H1 (cell line): ENCODE results near the gene KCNH1. TPM values are rescaled to one million over a fixed set of nuclear protein-coding genes. Genes with fewer than 3 reads are reported as not detected.

ENCODE experiments used
- CBX5 ChIP-seq: fragments of 300-800, 300-1000 bp; sonication (generic); IDR thresholded peaks from 2 replicates; pipeline ENCODE4 v1.7.1; 2016; ENCODE audit warnings: antibody characterized with exemption, low read length, low read depth
- CBX8 ChIP-seq: fragments of 300-800, 300-1000 bp; sonication (generic); IDR thresholded peaks from 2 replicates; pipeline ENCODE4 v1.7.1; 2016; ENCODE audit warnings: low read depth, low read length, borderline replicate concordance
- FOSL1 ChIP-seq: IDR thresholded peaks from 2 replicates; pipeline ENCODE4 v1.6.1; 2011; ENCODE audit warnings: mild to moderate bottlenecking, low read depth, low read length, moderate library complexity; ENCODE audit not compliant: insufficient read depth
- GABPA ChIP-seq: IDR thresholded peaks from 2 replicates; pipeline ENCODE4 v1.6.1; 2011; ENCODE audit warnings: mild to moderate bottlenecking, low read length, moderate library complexity, borderline replicate concordance; ENCODE audit not compliant: insufficient read depth
- RFX5 ChIP-seq: IDR thresholded peaks from 2 replicates; pipeline ENCODE4 v1.6.1; 2011; ENCODE audit warnings: low read depth, low read length, improper control_type of control experiment, borderline replicate concordance
- SAP30 ChIP-seq: fragments of 300-600 bp; sonication (generic); IDR thresholded peaks from 2 replicates; pipeline ENCODE4 v1.7.1; 2012; ENCODE audit warnings: low read length, moderate library complexity, mild to moderate bottlenecking, inconsistent platforms; ENCODE audit not compliant: insufficient read depth, insufficient replicate concordance
- SP4 ChIP-seq: IDR thresholded peaks from 2 replicates; pipeline ENCODE4 v1.6.1; 2012; ENCODE audit warnings: low read length, inconsistent platforms
- polyA plus RNA-seq, 7 experiments: library from polyadenylated mRNA; depleted of rRNA in 3 of 7; stranded (reverse) in 5 of 7; unstranded in 2 of 7; fragments of >200 nt in 5 of 7; fragments of 200-250 nt in 2 of 7; gene quantifications; 1 replicate in 5 of 7; 2 replicates in 1 of 7; 4 replicates in 1 of 7; pipeline versions ENCODE4 v1.2.1 to v1.2.3, GENCODE V29; 2011 to 2013; ENCODE audit warnings: missing spikeins in 2 of 7, mixed read lengths in 2 of 7
- total RNA-seq: library from RNA; stranded (reverse); fragmentation: NEBNext Ultra II Directional; extraction: Animal tissue kit (Norgen Biotek cat#: 25700); gene quantifications from 2 replicates; pipeline ENCODE4 v1.2.1, GENCODE V29; 2021

The KCNH1 gene
- total and polyA plus RNA-seq, 2 of the 8 experiments (the other 6 are each of a cell fraction or from before 2014, with no cell fraction given): 0.27 to 0.34 TPM

DNA sequence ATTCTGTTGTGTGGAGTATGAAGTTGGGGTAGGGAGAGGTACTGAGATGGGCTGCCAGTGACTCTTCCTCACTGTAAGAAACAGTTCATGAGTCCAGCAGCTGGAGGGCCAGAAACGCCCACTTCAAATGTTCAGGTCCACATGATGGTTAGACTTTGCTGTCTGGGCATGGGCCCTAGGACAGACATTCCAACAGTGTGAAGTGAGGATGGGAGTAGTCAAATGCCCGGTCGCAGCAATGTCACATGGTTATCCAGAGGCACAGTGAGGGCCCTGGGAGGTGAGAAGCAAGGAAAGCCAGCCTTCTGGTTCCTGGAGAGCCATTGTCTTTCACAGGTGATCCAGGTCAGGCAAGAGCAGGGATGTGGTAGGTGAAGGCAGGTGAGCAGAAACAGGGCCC is 500.8 kb downstream of the KCNH1 start (continued):
- TF ChIP-seq GABPA: no peak
- no peak for TF ChIP-seq SAP30
- TF ChIP-seq CBX8: no peak
- TF ChIP-seq CBX5: no peak
- TF ChIP-seq FOSL1: no peak
- TF ChIP-seq RFX5: no peak
- TF ChIP-seq SP4: no peak
